Endothelial cell of umbilical vein (primary cell): Measurements from ENCODE around the gene KRT6A. TPM values are rescaled to one million over a fixed set of nuclear protein-coding genes. Genes with fewer than 3 reads are reported as not detected.

Experiments
- BruUV-seq: library from RNA; stranded (reverse); fragments of 400-500 nt; replicated peaks from 2 replicates; lab custom pipeline; 2021; lab: Mats Ljungman, UMichigan
- CTCF ChIA-PET: fragments of 300-600, 350-600 bp; sonication (Branson Sonifier 250); formaldehyde crosslinking; loops from one replicate; lab custom pipeline; 2021; ENCODE audit warnings: antibody characterized with exemption, inconsistent platforms; lab: Charles Lee
- POLR2A ChIA-PET: fragments of 300-600, 350-600 bp; sonication (Branson Sonifier 250); formaldehyde crosslinking; loops from one replicate; lab custom pipeline; 2021; ENCODE audit warnings: antibody characterized with exemption, inconsistent platforms; lab: Charles Lee
- DNase-seq: peaks from one replicate; pipeline ENCODE4 v3.0.0-alpha.2; 2011; ENCODE audit warnings: low read depth, low spot score
- FAIRE-seq: peaks from 2 replicates; lab custom pipeline; 2011; peaks lifted over from hg19 to GRCh38; lab: Jason Lieb, UNC
- H2AFZ ChIP-seq: 2 replicates; pipeline ENCODE4 v1.6.0; 2012; ENCODE audit warnings: low read depth, low read length, control low read depth, inconsistent platforms
- H3K27ac ChIP-seq: 2 replicates; pipeline ENCODE4 v1.5.1; 2011; ENCODE audit warnings: low read depth, mild to moderate bottlenecking, control low read depth, low read length, moderate library complexity; ENCODE audit not compliant: insufficient read depth
- H3K27me3 ChIP-seq, 2 experiments: 2 replicates each; pipeline versions ENCODE4 v1.6.0 to v1.6.1; 2011; ENCODE audit warnings: low read length in 2 of 2, mixed read lengths in 1 of 2; ENCODE audit not compliant: control insufficient read depth in 2 of 2, insufficient read depth in 2 of 2
- H3K36me3 ChIP-seq, 2 experiments: 2 replicates in 1 of 2; 3 replicates in 1 of 2; pipeline ENCODE4 v1.5.1; 2011; ENCODE audit warnings: low read length in 2 of 2, mild to moderate bottlenecking in 1 of 2, moderate library complexity in 1 of 2; ENCODE audit not compliant: control insufficient read depth in 2 of 2, insufficient read depth in 2 of 2; ENCODE audit errors: extremely low read depth in 1 of 2
- H3K4me1 ChIP-seq: 3 replicates; pipeline ENCODE4 v1.5.1; 2011; ENCODE audit warnings: mild to moderate bottlenecking, low read length; ENCODE audit not compliant: control insufficient read depth, insufficient read depth; ENCODE audit errors: extremely low read depth
- H3K4me2 ChIP-seq: 2 replicates; pipeline ENCODE4 v1.6.1; 2011; ENCODE audit warnings: low read length, control low read depth, mixed read lengths; ENCODE audit not compliant: insufficient read depth
- H3K4me3 ChIP-seq, 3 experiments: fragments of 200-600 bp in 1 of 3; sonication (generic), shearing (Covaris generic) in 1 of 3; replicated peaks in 1 of 3; 2 replicates each; pipeline ENCODE4 v1.5.1; 2011 to 2016; ENCODE audit warnings: control low read depth in 3 of 3, low read length in 3 of 3, mild to moderate bottlenecking in 2 of 3, inconsistent platforms in 1 of 3, low read depth in 1 of 3, moderate library complexity in 1 of 3; ENCODE audit not compliant: insufficient read depth in 1 of 3
- H3K79me2 ChIP-seq: 2 replicates; pipeline ENCODE4 v1.6.0; 2012; ENCODE audit warnings: low read length, inconsistent platforms; ENCODE audit not compliant: control insufficient read depth, insufficient read depth
- H3K9ac ChIP-seq: replicated peaks from 2 replicates; pipeline ENCODE3; 2011; ENCODE audit warnings: low read length, control low read depth; ENCODE audit not compliant: insufficient read depth; ENCODE audit errors: extremely low read depth
- H3K9me1 ChIP-seq: replicated peaks from 3 replicates; pipeline ENCODE4 v1.6.0; 2011; ENCODE audit warnings: mild to moderate bottlenecking, low read length; ENCODE audit not compliant: control insufficient read depth, insufficient read depth; ENCODE audit errors: extremely low read depth
- H3K9me3 ChIP-seq: replicated peaks from 2 replicates; pipeline ENCODE4 v1.5.1; 2012; ENCODE audit warnings: low read length, inconsistent platforms; ENCODE audit not compliant: control insufficient read depth, insufficient read depth
- H4K20me1 ChIP-seq: replicated peaks from 2 replicates; pipeline ENCODE3; 2011; ENCODE audit warnings: mild to moderate bottlenecking, low read length; ENCODE audit not compliant: control insufficient read depth, insufficient read depth; ENCODE audit errors: extremely low read depth
- EZH2 ChIP-seq: IDR thresholded peaks from 2 replicates; pipeline ENCODE4 v1.6.1; 2012; ENCODE audit warnings: borderline replicate concordance, low read depth, mild to moderate bottlenecking, moderate library complexity, low read length, inconsistent platforms; ENCODE audit not compliant: severe bottlenecking
- GATA2 ChIP-seq: IDR thresholded peaks from 2 replicates; pipeline ENCODE4 v1.7.0; 2011; ENCODE audit warnings: low read depth, mild to moderate bottlenecking, moderate library complexity, mixed read lengths, low read length; ENCODE audit not compliant: insufficient read length, insufficient read depth
- JUN ChIP-seq: IDR thresholded peaks from 2 replicates; pipeline ENCODE4 v1.6.1; 2011; ENCODE audit warnings: borderline replicate concordance, low read depth; ENCODE audit not compliant: insufficient read length, insufficient read depth
- POLR2A ChIP-seq: IDR thresholded peaks from 2 replicates; pipeline ENCODE4 v1.6.1; 2012; ENCODE audit warnings: low read depth, mild to moderate bottlenecking, control low read depth, low read length
- POLR2AphosphoS5 ChIP-seq: IDR thresholded peaks from 2 replicates; pipeline ENCODE4 v1.6.1; 2012; ENCODE audit warnings: low read depth, mild to moderate bottlenecking, control low read depth, low read length, moderate library complexity; ENCODE audit not compliant: insufficient read depth
- dilution Hi-C: fragments of 300-500 bp; cut with MboI; formaldehyde crosslinking; loops from one replicate; pipeline ENCODE4 v1.15.0; 2019; ENCODE audit warnings: low sequenced_read_pairs; ENCODE audit not compliant: extremely low pct_ligation_motif_present
- intact Hi-C: fragments of 100-400 bp; cut with micrococcal nuclease; formaldehyde crosslinking; loops from one replicate; pipeline ENCODE4 v1.10.0; 2022
- polyA plus RNA-seq, 4 experiments: library from polyadenylated mRNA; depleted of rRNA in 3 of 4; stranded (reverse) in 3 of 4; unstranded in 1 of 4; fragments of >200 nt; gene quantifications; 2 replicates each; pipeline versions ENCODE4 v1.2.1 to v1.2.3, GENCODE V29; 2011 to 2012; ENCODE audit warnings: missing spikeins in 1 of 4
- total RNA-seq: library from RNA; stranded (reverse); gene quantifications from 2 replicates; pipeline ENCODE4 v1.2.3, GENCODE V29; 2021
- TF ChIP-seq, protein P1 (sequence below), 2 donors: IDR thresholded peaks; 1 replicate in 1 of 2; 2 replicates in 1 of 2; pipeline ENCODE4 v1.5.1; 2011; ENCODE audit warnings: low read length in 2 of 2, mild to moderate bottlenecking in 2 of 2, moderate library complexity in 2 of 2, control low read depth in 1 of 2, inconsistent platforms in 1 of 2, low read depth in 1 of 2; ENCODE audit not compliant: insufficient read depth in 1 of 2; ENCODE audit errors: extremely low read depth in 1 of 2

The KRT6A gene
- total and polyA plus RNA-seq, 2 donors (not counting 3 experiments of a cell fraction or from before 2014, with no cell fraction given), result 0.64 TPM; not detected in 1

DNA sequence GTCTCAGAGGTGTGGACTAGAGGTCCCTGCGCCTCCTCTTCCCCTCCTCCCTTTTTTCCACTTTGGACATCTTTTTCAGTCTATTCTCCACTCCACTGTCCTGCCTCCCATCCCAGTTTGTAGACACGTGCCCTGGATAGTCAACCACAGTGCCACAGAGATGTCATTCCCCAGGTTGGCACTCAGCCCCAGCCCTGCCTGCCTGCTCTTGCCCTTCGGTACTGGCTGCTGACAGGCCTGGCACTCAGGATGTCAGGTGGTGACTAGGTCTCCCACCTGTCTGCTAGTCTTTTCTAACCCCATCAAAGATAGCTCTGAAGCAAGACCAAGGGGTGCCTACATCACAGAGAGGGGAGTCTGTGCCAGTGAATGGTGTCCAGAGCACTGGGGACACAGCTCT lies 44.0 kb upstream of the KRT6A start:
- intact Hi-C loops, result no loop called here
- H3K27me3 ChIP-seq, result no peaks in the 10 kb centered on the region
- dilution Hi-C loops, result no loop called here
- H3K9ac ChIP-seq, result no peak overlapping the region
- no peak overlapping the region for H3K27ac ChIP-seq
- H3K79me2 ChIP-seq, result no peaks in the 10 kb centered on the region
- H3K4me1 ChIP-seq, result no peaks in the 10 kb centered on the region
- no TSS peak for BruUV-seq
- no peak for TF ChIP-seq JUN
- DNase-seq (no peak), FAIRE-seq (no peak)
- H2AFZ ChIP-seq, result no peak overlapping the region
- no peaks in the 10 kb centered on the region for H3K9me1 ChIP-seq
- CTCF ChIA-PET, result no interaction called here
- POLR2A ChIA-PET, result no interaction called here
- H3K9me3 ChIP-seq, result no peaks in the 10 kb centered on the region
- H4K20me1 ChIP-seq, result no peaks in the 10 kb centered on the region
- H3K4me2 ChIP-seq, result no peak overlapping the region
- no peak overlapping the region for H3K4me3 ChIP-seq
- H3K36me3 ChIP-seq, result no peaks in the 10 kb centered on the region

DNA sequence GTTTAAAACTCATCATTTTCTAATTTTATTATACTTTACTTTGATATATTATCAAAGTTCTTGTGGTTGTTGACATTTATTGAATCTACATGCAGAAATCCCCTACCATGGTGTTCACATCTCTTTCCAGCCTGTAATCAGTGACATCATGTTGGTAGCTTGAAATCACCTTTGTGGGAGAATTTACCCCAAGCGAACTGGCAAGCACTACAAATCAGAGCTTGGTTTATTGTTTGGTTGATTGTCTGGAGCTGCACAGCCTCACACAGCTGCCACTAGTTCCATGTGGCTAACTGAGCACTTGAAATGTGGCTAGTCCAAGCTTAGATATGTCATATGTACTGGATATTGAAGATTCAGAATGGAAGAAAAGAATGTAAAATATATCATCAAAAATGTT lies 42.5 kb upstream of the KRT6A start:
- Histone ChIP-seq H3K79me2 (no peaks in the 10 kb centered on the region), H3K27ac (no peak overlapping the region), H3K4me1 (no peaks in the 10 kb centered on the region), H3K36me3 (no peaks in the 10 kb centered on the region), H3K4me3 (no peak overlapping the region), H3K9me3 (no peaks in the 10 kb centered on the region), H3K4me2 (no peak overlapping the region), H2AFZ (no peak overlapping the region), H3K9ac (no peak overlapping the region), H3K27me3 (no peaks in the 10 kb centered on the region), H3K9me1 (no peaks in the 10 kb centered on the region), H4K20me1 (no peaks in the 10 kb centered on the region)
- no peak for DNase-seq
- dilution Hi-C loops (no loop called here), intact Hi-C loops (no loop called here)
- no TSS peak for BruUV-seq
- ChIA-PET POLR2A (no interaction called here), CTCF (no interaction called here)
- no peak for FAIRE-seq
- TF ChIP-seq EZH2 (no peak), POLR2A (no peak), JUN (no peak), GATA2 (no peak), POLR2AphosphoS5 (no peak)
- TF ChIP-seq, protein P1, sequence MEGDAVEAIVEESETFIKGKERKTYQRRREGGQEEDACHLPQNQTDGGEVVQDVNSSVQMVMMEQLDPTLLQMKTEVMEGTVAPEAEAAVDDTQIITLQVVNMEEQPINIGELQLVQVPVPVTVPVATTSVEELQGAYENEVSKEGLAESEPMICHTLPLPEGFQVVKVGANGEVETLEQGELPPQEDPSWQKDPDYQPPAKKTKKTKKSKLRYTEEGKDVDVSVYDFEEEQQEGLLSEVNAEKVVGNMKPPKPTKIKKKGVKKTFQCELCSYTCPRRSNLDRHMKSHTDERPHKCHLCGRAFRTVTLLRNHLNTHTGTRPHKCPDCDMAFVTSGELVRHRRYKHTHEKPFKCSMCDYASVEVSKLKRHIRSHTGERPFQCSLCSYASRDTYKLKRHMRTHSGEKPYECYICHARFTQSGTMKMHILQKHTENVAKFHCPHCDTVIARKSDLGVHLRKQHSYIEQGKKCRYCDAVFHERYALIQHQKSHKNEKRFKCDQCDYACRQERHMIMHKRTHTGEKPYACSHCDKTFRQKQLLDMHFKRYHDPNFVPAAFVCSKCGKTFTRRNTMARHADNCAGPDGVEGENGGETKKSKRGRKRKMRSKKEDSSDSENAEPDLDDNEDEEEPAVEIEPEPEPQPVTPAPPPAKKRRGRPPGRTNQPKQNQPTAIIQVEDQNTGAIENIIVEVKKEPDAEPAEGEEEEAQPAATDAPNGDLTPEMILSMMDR (IDR thresholded peaks at IDR 0.05; ENCODE audit: extremely low read depth in 1 of 2, insufficient read depth in 1 of 2, low read depth in 1 of 2, low read length in 2 of 2), result no peak
